ENCODE measurements around the gene BTN2A1.
"Not testable (repeated sequence)": the region's sequence is repeated elsewhere in the genome, so short reads cannot be mapped to it uniquely, and the experiment has no call there.

BTN2A1 gene

GRCh38 chr6:26431258-26432172 is 26.2 kb upstream of the BTN2A1 start:
- in situ Hi-C loops (cut with HindIII; ENCODE audit: low sequenced_read_pairs): no loop called here

- in situ Hi-C loops (cut with HindIII; ENCODE audit: low sequenced_read_pairs): no loop called here
Measured at GRCh38 chr6:26432627-26433201, 25.0 kb upstream of the BTN2A1 start.

GRCh38 chr6:26433680-26434079 is 24.1 kb upstream of the BTN2A1 start:
- in situ Hi-C loops (cut with HindIII; ENCODE audit: low sequenced_read_pairs): not testable (repeated sequence)

DNA sequence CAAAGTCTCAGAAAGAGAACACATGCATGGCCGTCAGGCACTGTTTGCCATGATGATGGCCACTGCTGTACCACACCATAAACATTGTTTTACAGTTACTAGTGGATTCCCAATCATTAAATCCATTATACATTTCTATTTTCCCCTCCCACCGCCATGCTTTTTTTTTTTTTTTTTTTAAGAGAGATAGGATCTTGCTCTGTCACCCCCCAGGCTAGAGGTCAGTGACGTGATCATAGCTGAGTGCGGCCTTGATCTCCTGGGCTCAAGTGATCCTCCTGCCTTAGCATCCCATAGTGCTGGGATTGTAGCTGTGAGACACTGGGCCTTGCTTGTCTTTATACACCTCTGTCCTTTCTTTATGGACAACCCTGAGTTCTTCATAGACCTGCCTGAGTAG is 21.7 kb upstream of the BTN2A1 start:
- in situ Hi-C loops (cut with HindIII; ENCODE audit: low sequenced_read_pairs): no loop called here

- in situ Hi-C loops (cut with HindIII; ENCODE audit: low sequenced_read_pairs): no loop called here
Measured at GRCh38 chr6:26437550-26437949, 20.2 kb upstream of the BTN2A1 start.

DNA sequence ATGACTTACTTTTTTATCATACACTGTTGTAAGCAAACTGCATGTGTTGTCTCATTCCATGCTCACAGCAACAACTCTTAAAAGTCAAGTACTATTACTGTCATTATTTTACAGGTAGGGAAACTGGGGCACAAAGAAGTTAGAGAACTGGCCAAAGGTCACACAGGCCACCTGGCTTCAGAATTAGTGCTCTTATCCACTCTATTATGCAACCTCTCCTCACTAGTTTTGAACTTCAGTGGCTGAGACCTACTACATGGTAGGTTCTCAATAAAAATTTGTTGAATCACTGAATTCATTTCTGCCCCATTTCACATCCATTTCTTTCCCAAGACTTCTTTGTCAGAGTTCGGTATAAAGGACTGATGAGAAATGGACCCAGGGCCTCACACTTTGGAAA is 19.8 kb upstream of the BTN2A1 start:
- in situ Hi-C loops (cut with HindIII; ENCODE audit: low sequenced_read_pairs): no loop called here

DNA sequence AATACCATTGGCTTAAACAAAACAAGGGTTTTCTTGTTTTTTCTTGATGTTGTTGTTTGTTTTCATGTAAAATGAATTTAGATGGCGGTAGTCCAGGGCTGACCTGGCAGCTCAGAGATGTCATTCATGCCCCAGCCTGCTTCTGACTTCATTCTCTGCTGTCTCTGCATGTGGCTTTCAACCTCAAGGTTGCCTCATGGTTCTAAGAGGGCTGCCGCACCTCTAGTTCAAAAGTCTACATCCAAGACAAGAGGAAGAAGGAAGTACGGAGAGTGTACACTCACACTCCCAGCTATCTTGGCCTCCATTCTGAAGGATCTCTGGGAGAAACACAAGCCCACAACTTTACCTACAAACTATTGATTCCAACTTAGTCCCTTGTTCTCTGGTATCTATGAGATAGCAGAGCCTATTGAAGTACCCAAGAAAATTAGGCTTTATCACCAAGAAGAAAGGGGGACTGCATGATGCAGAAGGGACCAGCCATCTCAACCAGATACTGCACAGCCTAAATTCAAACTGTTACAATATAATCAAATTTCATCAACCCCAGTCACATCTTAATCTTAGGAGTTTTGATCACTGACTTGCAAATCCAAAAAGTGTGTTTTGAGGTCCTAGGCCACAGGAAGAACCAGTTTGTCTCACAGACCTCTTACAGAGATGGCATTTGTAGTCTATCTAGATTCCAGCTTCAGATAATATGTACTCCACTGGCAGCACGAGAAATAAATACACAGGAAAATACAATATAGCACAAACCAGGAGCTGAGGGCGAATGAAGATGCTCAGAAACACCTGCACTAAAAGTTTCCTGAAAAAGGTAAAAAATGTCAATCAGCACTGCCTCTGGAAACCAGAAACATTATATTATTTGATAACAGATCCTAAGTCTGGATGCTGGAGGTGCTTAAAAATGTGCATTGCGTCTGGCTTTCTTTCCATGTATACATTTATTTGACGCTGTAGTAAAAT is 18.3 kb upstream of the BTN2A1 start:
- in situ Hi-C loops (cut with HindIII; ENCODE audit: low sequenced_read_pairs): no loop called here

DNA sequence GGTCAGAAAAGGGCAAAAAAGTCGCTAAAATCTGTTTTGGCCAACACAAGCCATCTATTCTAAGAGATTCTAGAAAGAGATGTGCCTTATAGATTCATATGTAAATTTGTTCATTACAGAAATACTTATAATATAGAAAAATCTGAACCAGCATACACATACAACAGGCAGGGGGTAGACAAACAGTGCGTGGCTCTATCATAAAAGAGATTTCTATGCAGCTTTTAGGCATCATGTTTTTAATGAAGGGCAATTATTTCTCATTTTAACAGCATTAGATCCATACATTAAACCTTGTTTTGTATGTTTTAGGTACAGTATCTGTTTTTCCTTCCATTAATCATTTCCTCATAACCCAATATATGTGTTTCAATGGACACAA is 16.8 kb upstream of the BTN2A1 start:
- in situ Hi-C loops (cut with HindIII; ENCODE audit: low sequenced_read_pairs): no loop called here

- in situ Hi-C loops (cut with HindIII; ENCODE audit: low sequenced_read_pairs): no loop called here
Measured at GRCh38 chr6:26441977-26442376, 15.8 kb upstream of the BTN2A1 start.

- in situ Hi-C loops (cut with HindIII; ENCODE audit: low sequenced_read_pairs): no loop called here
Measured at GRCh38 chr6:26445934-26446667, 11.7 kb upstream of the BTN2A1 start.

- in situ Hi-C loops (cut with HindIII; ENCODE audit: low sequenced_read_pairs): no loop called here
Measured at GRCh38 chr6:26447257-26447656, 10.5 kb upstream of the BTN2A1 start.

GRCh38 chr6:26450240-26450639 is 7.5 kb upstream of the BTN2A1 start:
- in situ Hi-C loops (cut with HindIII; ENCODE audit: low sequenced_read_pairs): no loop called here

DNA sequence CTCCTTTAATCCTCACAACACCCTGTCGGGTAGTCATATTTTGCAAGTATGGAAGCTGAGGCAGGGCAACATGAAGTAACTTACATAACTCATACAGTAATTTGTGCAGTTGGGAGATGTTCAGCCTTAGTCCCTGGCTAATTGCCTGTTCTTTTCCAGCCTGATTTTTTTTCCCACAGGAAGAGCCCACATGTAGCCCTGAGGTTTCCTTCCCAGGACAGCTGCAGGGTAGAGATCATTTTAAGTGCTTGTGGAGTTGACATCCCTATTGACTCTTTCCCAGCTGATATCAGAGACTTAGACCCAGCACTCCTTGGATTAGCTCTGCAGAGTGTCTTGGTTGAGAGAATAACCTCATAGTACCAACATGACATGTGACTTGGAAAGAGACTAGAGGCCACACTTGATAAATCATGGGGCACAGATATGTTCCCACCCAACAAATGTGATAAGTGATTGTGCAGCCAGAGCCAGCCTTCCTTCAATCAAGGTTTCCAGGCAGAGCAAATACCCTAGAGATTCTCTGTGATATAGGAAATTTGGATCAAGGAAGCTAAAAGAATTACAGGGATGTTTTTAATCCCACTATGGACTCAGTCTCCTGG is 5.0 kb upstream of the BTN2A1 start:
- in situ Hi-C loops (cut with HindIII; ENCODE audit: low sequenced_read_pairs): no loop called here

DNA sequence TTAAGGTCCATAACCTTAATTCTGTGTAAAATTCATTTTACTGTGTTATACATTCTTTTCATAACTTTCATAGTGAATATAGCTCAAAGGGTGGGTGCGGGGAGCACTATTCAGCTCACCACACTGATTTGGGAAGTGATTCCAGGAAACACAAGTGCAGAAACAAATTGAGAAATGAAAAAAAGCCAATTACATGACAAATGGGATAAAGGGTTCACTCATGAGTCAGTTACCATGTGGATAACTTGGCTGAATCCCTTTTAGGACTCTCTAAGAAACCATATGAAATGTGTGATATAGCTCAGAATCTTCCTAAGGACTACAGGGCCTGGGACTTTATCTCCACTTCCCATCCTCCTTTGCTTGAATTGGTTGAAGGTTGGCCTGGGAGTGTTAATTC is 3.1 kb upstream of the BTN2A1 start:
- in situ Hi-C loops (cut with HindIII; ENCODE audit: low sequenced_read_pairs): no loop called here

GRCh38 chr6:26455357-26455970 is 2.3 kb upstream of the BTN2A1 start:
- in situ Hi-C loops (cut with HindIII; ENCODE audit: low sequenced_read_pairs): no loop called here

DNA sequence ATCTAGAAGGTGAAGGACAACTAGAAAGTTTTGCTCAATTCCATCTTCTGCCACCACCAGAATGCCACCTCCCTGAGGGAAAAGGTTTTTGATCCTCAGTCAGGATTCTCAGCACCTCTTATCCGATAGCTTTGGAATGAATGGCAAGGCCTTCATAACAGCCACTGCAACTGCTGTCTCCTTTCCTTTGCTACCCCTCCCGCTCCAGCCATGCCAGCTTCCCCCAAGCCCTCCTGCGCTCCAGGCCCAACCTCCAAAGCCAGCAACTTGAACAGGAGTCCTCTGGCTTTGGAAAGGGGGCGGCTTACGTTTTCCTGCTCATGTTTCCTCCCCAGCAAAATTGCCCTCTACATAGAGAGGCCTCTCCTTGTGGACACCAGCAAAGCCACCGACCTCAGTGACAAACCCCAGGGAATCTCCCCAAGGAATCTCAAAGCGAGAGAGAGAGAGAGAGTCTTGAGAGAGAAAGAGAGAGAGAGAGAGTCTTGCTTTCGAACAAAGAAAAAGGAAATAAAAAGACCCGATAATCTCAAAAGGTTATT is 420 bp upstream of the BTN2A1 start:
- in situ Hi-C loops (cut with HindIII; ENCODE audit: low sequenced_read_pairs): no loop called here

DNA sequence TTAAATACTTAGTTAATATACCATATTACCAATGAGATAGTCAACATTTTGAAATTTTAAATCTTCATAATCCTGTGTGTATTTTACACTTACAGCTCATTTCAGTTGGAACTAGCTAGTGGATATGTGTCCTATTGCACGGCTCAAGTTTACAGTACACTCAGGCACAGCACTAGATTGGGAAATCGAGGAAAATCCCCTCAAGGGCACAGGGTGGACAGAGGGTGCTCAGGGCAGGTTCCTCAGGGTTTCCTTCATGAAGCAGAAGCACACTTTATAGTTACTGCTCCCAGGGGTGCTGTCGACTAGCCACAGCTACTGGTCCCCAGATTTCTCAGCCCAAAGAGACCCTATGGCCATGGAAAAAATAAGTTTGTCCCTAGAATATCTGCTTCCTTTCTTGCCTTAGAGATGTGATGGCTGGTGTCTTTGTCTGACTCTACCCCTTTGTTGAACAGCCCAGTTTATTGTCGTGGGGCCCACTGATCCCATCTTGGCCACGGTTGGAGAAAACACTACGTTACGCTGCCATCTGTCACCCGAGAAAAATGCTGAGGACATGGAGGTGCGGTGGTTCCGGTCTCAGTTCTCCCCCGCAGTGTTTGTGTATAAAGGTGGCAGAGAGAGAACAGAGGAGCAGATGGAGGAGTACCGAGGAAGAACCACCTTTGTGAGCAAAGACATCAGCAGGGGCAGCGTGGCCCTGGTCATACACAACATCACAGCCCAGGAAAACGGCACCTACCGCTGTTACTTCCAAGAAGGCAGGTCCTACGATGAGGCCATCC is 1.5 kb downstream of the BTN2A1 start:
- in situ Hi-C loops (cut with HindIII; ENCODE audit: low sequenced_read_pairs): no loop called here

DNA sequence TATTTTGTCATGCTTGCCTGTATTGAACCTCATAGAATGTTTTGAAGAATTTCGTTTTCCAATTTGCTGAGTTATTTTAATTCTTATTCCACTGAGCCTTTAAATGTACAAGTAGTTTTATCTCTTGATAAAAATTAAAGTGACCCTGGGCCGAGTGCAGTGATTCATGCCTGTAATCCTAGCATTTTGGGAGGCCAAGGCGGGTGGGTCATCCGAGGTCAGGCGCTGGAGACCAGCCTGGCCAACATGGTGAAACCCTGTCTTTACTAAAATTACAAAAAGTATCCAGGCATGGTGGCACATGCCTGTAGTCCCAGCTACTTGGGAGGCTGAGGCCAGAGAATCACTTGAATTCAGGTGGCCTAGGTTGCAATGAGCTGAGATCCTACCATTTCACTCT is 3.6 kb downstream of the BTN2A1 start:
- in situ Hi-C loops (cut with HindIII; ENCODE audit: low sequenced_read_pairs): not testable (repeated sequence)

DNA sequence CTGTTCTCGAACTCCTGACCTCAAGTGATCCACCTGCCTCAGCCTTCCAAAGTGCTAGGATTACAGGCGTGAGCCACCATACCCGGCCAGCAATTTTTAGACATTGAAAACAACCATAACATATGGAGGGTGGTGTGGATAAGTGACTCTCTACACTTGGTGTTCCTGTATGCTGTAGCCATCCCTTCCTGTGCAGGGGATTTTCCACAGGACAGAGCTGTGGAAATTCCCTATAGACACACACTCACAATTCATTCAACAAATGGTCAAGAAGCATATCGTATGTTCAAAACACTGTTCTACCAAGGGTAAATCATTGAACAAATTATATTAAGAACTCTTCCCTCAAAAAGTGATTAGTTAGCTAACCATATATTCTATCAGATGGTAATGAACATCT is 6.3 kb downstream of the BTN2A1 start:
- in situ Hi-C loops (cut with HindIII; ENCODE audit: low sequenced_read_pairs): no loop called here

All from DLD1 (cell line).